ENCODE measurements around the gene JAKMIP1.

Gene JAKMIP1

GRCh38 chr4:5982156-5982973, 218.0 kb downstream of the JAKMIP1 start:
- DNase-seq = peak; percentile 57

- DNase-seq = no peak
These were observed 219.8 kb downstream of the JAKMIP1 start for GRCh38 chr4:5980436-5981155.

GRCh38 chr4:5979981-5980380, 220.4 kb downstream of the JAKMIP1 start:
- DNase-seq = peak; percentile 33

GRCh38 chr4:5976921-5977320, 223.4 kb downstream of the JAKMIP1 start:
- DNase-seq = peak; percentile 30

- DNase-seq = peak; percentile 16
These were observed 223.9 kb downstream of the JAKMIP1 start for GRCh38 chr4:5976431-5976830.
